WTC11 (cell line): Measurements from ENCODE around the gene GDAP1L1.

Experiments
- SP1 ChIP-seq: sonication (generic); formaldehyde crosslinking; conservative IDR thresholded peaks from 2 replicates; pipeline ENCODE4 v1.8.1; 2022; ENCODE audit warnings: missing genetic modification reagents
- TF ChIP-seq, protein P1 (sequence below): sonication (generic); formaldehyde crosslinking; IDR thresholded peaks from 2 replicates; pipeline ENCODE4 v1.8.0; 2022; ENCODE audit warnings: missing genetic modification reagents

DNA sequence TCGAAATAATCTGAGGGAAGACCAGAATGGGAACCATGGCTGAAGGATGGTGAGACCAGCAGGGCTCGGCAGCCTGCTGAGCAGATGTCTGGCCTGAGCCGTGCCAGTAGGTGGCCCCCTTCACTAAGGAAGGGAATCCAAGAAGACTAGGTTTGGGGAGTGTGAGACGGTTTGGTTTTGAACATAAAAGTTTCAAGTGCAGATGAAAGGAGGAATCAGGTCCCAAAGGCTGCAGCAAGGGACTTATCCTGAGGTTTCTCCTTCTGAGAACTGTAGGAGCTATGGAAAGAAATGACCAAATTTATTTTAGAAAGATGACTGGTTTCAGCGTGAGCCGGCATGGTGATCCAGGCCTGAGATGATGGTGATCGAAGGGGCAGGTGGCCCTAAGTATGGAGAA, 32.0 kb upstream of the GDAP1L1 start:
- TF ChIP-seq, protein P1, sequence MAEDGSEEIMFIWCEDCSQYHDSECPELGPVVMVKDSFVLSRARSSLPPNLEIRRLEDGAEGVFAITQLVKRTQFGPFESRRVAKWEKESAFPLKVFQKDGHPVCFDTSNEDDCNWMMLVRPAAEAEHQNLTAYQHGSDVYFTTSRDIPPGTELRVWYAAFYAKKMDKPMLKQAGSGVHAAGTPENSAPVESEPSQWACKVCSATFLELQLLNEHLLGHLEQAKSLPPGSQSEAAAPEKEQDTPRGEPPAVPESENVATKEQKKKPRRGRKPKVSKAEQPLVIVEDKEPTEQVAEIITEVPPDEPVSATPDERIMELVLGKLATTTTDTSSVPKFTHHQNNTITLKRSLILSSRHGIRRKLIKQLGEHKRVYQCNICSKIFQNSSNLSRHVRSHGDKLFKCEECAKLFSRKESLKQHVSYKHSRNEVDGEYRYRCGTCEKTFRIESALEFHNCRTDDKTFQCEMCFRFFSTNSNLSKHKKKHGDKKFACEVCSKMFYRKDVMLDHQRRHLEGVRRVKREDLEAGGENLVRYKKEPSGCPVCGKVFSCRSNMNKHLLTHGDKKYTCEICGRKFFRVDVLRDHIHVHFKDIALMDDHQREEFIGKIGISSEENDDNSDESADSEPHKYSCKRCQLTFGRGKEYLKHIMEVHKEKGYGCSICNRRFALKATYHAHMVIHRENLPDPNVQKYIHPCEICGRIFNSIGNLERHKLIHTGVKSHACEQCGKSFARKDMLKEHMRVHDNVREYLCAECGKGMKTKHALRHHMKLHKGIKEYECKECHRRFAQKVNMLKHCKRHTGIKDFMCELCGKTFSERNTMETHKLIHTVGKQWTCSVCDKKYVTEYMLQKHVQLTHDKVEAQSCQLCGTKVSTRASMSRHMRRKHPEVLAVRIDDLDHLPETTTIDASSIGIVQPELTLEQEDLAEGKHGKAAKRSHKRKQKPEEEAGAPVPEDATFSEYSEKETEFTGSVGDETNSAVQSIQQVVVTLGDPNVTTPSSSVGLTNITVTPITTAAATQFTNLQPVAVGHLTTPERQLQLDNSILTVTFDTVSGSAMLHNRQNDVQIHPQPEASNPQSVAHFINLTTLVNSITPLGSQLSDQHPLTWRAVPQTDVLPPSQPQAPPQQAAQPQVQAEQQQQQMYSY (CRISPR knock-in tag) = no peak
- TF ChIP-seq SP1 (CRISPR knock-in tag) = no peak
